HEK293 (cell line): ENCODE measurements around the gene UBXN10.

Source experiments
- CTCF ChIA-PET: fragments of 350-600 bp; formaldehyde crosslinking; extraction: SDS; loops from one replicate; lab custom pipeline; 2021; ENCODE audit warnings: antibody characterized with exemption; lab: Yijun Ruan, JAX
- POLR2A ChIA-PET: fragments of 300-600 bp; formaldehyde crosslinking; extraction: SDS; loops from one replicate; lab custom pipeline; 2020; ENCODE audit warnings: antibody characterized with exemption, inconsistent platforms; lab: Yijun Ruan, JAX
- H3K27ac ChIP-seq: fragments of 200-500 bp; sonication (Bioruptor generic); 2 replicates; pipeline ENCODE4 v1.5.1; 2014; ENCODE audit warnings: low read depth, low read length, control low read depth, inconsistent platforms; ENCODE audit errors: extremely low read depth
- H3K36me3 ChIP-seq, 2 experiments: fragments of 200-500 bp in 1 of 2; sonication (Bioruptor generic) in 1 of 2; 1 replicate in 1 of 2; 2 replicates in 1 of 2; pipeline ENCODE4 v1.5.1; 2014 to 2017; ENCODE audit warnings: inconsistent platforms in 2 of 2, low read length in 2 of 2; ENCODE audit not compliant: control insufficient read depth in 2 of 2, insufficient read depth in 1 of 2
- H3K4me1 ChIP-seq: fragments of 200-500 bp; sonication (Bioruptor generic); 2 replicates; pipeline ENCODE4 v1.5.1; 2014; ENCODE audit warnings: mild to moderate bottlenecking, low read length, inconsistent platforms; ENCODE audit not compliant: control insufficient read depth, insufficient read depth
- H3K4me3 ChIP-seq: 2 replicates; pipeline ENCODE4 v1.5.1; 2011; ENCODE audit warnings: low read depth, mild to moderate bottlenecking, control low read depth, low read length, moderate library complexity
- H3K9me3 ChIP-seq: fragments of 200-500 bp; sonication (Bioruptor generic); 2 replicates; pipeline ENCODE4 v1.5.1; 2014; ENCODE audit warnings: low read depth, low read length, inconsistent platforms; ENCODE audit not compliant: control insufficient read depth, insufficient read depth
- FEZF1 ChIP-seq: fragments of 450-650 bp; formaldehyde crosslinking; IDR thresholded peaks from 2 replicates; pipeline ENCODE4 v1.5.1; 2016; ENCODE audit warnings: missing biosample characterization, missing genetic modification characterization
- IKZF3 ChIP-seq: fragments of 450-650 bp; IDR thresholded peaks from 2 replicates; pipeline ENCODE4 v1.5.0; 2018; ENCODE audit warnings: missing biosample characterization, mild to moderate bottlenecking, missing genetic modification characterization, moderate library complexity
- MZF1 ChIP-seq: fragments of 450-650 bp; formaldehyde crosslinking; IDR thresholded peaks from 2 replicates; pipeline ENCODE4 v1.5.1; 2017; ENCODE audit warnings: missing biosample characterization, missing genetic modification characterization, borderline replicate concordance
- OSR2 ChIP-seq: fragments of 450-650 bp; formaldehyde crosslinking; IDR thresholded peaks from 2 replicates; pipeline ENCODE4 v1.5.1; 2016; ENCODE audit warnings: missing biosample characterization, missing genetic modification characterization
- SP7 ChIP-seq: fragments of 450-650 bp; formaldehyde crosslinking; IDR thresholded peaks from 2 replicates; pipeline ENCODE4 v1.5.1; 2016; ENCODE audit warnings: missing biosample characterization, missing genetic modification characterization
- TRIM28 ChIP-seq: IDR thresholded peaks from 2 replicates; pipeline ENCODE4 v1.6.1; 2011; ENCODE audit warnings: low read length, control low read depth, borderline replicate concordance
- ZFP3 ChIP-seq: fragments of 450-650 bp; formaldehyde crosslinking; IDR thresholded peaks from 2 replicates; pipeline ENCODE4 v1.5.1; 2016; ENCODE audit warnings: low read depth, missing biosample characterization, missing genetic modification characterization
- ZNF121 ChIP-seq: fragments of 450-650 bp; formaldehyde crosslinking; IDR thresholded peaks from 2 replicates; pipeline ENCODE4 v1.5.1; 2016; ENCODE audit warnings: missing biosample characterization, missing genetic modification characterization
- ZNF132 ChIP-seq: fragments of 450-650 bp; formaldehyde crosslinking; IDR thresholded peaks from 2 replicates; pipeline ENCODE4 v1.5.1; 2017; ENCODE audit warnings: missing biosample characterization, missing genetic modification characterization, borderline replicate concordance
- ZNF184 ChIP-seq: fragments of 450-650 bp; IDR thresholded peaks from 2 replicates; pipeline ENCODE4 v1.5.1; 2018; ENCODE audit warnings: missing biosample characterization, mild to moderate bottlenecking, missing genetic modification characterization
- ZNF202 ChIP-seq: fragments of 450-650 bp; formaldehyde crosslinking; IDR thresholded peaks from 2 replicates; pipeline ENCODE4 v1.5.1; 2016; ENCODE audit warnings: missing biosample characterization, missing genetic modification characterization, borderline replicate concordance
- ZNF274 ChIP-seq, 2 experiments: fragments of 200-500 bp in 1 of 2; fragments of 450-650 bp in 1 of 2; sonication (Bioruptor generic) in 1 of 2; formaldehyde crosslinking in 1 of 2; IDR thresholded peaks; 2 replicates each; pipeline versions ENCODE4 v1.5.1 to v1.6.1; 2014 to 2016; ENCODE audit warnings: borderline replicate concordance in 1 of 2, inconsistent platforms in 1 of 2, low read length in 1 of 2, missing biosample characterization in 1 of 2, missing genetic modification characterization in 1 of 2
- ZNF324 ChIP-seq: fragments of 450-650 bp; formaldehyde crosslinking; IDR thresholded peaks from 2 replicates; pipeline ENCODE4 v1.5.1; 2016; ENCODE audit warnings: missing biosample characterization, missing genetic modification characterization
- ZNF449 ChIP-seq: fragments of 450-650 bp; formaldehyde crosslinking; IDR thresholded peaks from 2 replicates; pipeline ENCODE4 v1.5.1; 2017; ENCODE audit warnings: missing biosample characterization, mild to moderate bottlenecking, missing genetic modification characterization, moderate library complexity
- ZNF501 ChIP-seq: fragments of 450-650 bp; formaldehyde crosslinking; IDR thresholded peaks from 2 replicates; pipeline ENCODE4 v1.5.1; 2016; ENCODE audit warnings: missing biosample characterization, missing genetic modification characterization
- ZNF544 ChIP-seq: fragments of 450-650 bp; formaldehyde crosslinking; IDR thresholded peaks from 2 replicates; pipeline ENCODE4 v1.5.0; 2017; ENCODE audit warnings: missing biosample characterization, missing genetic modification characterization
- ZNF555 ChIP-seq: fragments of 450-650 bp; formaldehyde crosslinking; conservative IDR thresholded peaks from 2 replicates; pipeline ENCODE4 v1.5.1; 2017; ENCODE audit warnings: missing biosample characterization, mild to moderate bottlenecking, missing genetic modification characterization, inconsistent platforms
- ZNF596 ChIP-seq: fragments of 450-650 bp; IDR thresholded peaks from 2 replicates; pipeline ENCODE4 v1.5.0; 2018; ENCODE audit warnings: missing biosample characterization, mild to moderate bottlenecking, missing genetic modification characterization, moderate library complexity
- ZNF670 ChIP-seq: fragments of 450-650 bp; formaldehyde crosslinking; IDR thresholded peaks from 2 replicates; pipeline ENCODE4 v1.5.1; 2016; ENCODE audit warnings: missing biosample characterization, missing genetic modification characterization, low read depth
- ZNF704 ChIP-seq: fragments of 450-650 bp; formaldehyde crosslinking; IDR thresholded peaks from 2 replicates; pipeline ENCODE4 v1.5.1; 2016; ENCODE audit warnings: missing biosample characterization, missing genetic modification characterization
- ZNF776 ChIP-seq: fragments of 450-650 bp; formaldehyde crosslinking; IDR thresholded peaks from 2 replicates; pipeline ENCODE4 v1.5.0; 2017; ENCODE audit warnings: missing biosample characterization, missing genetic modification characterization, borderline replicate concordance
- ZNF792 ChIP-seq: fragments of 450-650 bp; formaldehyde crosslinking; IDR thresholded peaks from 2 replicates; pipeline ENCODE4 v1.5.1; 2016; ENCODE audit warnings: missing biosample characterization, missing genetic modification characterization
- ZNF830 ChIP-seq: fragments of 450-650 bp; IDR thresholded peaks from 2 replicates; pipeline ENCODE4 v1.5.0; 2018; ENCODE audit warnings: missing biosample characterization, missing genetic modification characterization, low read depth, mild to moderate bottlenecking, moderate library complexity
- ZSCAN23 ChIP-seq: fragments of 450-650 bp; formaldehyde crosslinking; IDR thresholded peaks from 2 replicates; pipeline ENCODE4 v1.5.1; 2016; ENCODE audit warnings: missing biosample characterization, missing genetic modification characterization
- ZSCAN4 ChIP-seq: fragments of 450-650 bp; formaldehyde crosslinking; IDR thresholded peaks from 2 replicates; pipeline ENCODE4 v1.5.1; 2017; ENCODE audit warnings: missing biosample characterization, missing genetic modification characterization
- TF ChIP-seq, protein P1 (sequence below): fragments of 450-650 bp; formaldehyde crosslinking; IDR thresholded peaks from 2 replicates; pipeline ENCODE4 v1.5.1; 2017; ENCODE audit warnings: missing biosample characterization, missing genetic modification characterization

UBXN10 gene

DNA sequence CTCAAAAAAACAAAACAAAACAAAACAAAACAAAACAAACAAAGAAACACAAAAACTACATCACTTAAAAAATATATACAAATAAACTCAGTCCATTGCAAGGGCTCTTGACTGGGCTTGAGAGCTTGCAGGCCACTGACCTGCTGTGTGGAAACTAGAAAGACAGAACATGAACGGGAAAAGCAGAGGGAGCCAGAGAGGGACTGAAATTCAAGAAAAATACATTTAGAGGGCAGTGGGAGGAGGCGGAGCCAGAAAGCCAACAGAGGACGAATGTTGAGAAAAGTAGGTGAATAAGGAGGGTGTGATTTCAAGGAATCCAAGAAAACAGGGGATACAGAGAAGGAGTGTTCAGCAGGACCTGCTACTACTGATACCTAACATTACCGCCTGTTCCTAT lies 41.8 kb downstream of the UBXN10 start (continued):
- TF ChIP-seq, protein P1, sequence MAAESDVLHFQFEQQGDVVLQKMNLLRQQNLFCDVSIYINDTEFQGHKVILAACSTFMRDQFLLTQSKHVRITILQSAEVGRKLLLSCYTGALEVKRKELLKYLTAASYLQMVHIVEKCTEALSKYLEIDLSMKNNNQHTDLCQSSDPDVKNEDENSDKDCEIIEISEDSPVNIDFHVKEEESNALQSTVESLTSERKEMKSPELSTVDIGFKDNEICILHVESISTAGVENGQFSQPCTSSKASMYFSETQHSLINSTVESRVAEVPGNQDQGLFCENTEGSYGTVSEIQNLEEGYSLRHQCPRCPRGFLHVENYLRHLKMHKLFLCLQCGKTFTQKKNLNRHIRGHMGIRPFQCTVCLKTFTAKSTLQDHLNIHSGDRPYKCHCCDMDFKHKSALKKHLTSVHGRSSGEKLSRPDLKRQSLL, result no peak
- no peak for TF ChIP-seq ZNF121 (tag by site-specific recombination)
- no peak for TF ChIP-seq FEZF1

DNA sequence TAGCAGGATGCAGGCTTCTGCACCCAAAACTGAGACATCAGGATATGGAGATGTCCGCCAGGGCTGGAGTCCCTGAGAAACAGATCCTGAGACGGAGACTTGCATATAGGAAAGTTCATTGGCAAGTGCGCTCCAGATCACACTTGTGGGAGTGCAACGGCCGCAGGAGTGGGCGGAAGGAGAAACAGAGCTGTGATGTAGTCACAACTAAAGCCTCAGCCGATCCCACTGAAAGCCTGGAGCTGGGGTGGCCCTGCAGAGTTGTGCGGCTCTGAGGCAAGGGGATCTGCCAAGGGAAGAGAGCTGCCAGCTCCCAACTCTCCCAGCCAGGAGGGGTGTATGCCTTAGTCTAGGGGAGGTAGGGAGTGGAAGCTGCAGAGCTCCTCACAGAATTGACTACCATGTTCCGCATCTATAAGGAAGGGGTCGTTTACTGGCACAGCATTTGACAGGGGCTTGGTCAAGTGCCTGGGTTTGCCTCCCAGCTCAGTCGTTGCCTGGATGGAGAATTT lies 42.5 kb downstream of the UBXN10 start:
- Histone ChIP-seq H3K4me3 (no peak overlapping the region), H3K27ac (no peak overlapping the region), H3K4me1 (no peaks in the 10 kb centered on the region), H3K36me3 (no peaks in the 10 kb centered on the region), H3K9me3 (no peaks in the 10 kb centered on the region)
- ChIA-PET CTCF (interaction anchor here (0.9 to 1.3 kb wide), 3 partner anchors 12 to 266 kb away, joined by 3 to 5 read pairs (median 4); no protein-coding TSS in a partner anchor), POLR2A (no interaction called here)
- no peak for TF ChIP-seq ZNF501
- TF ChIP-seq IKZF3 (tag by site-specific recombination), result no peak
- TF ChIP-seq ZNF792 (tag by site-specific recombination), result no peak
- no peak for TF ChIP-seq ZNF704
- no peak for TF ChIP-seq OSR2 (tag by site-specific recombination)
- no peak for TF ChIP-seq ZNF324 (tag by site-specific recombination)
- TF ChIP-seq ZNF670 (tag by site-specific recombination), result no peak
- no peak for TF ChIP-seq ZNF596 (tag by site-specific recombination)
- TF ChIP-seq ZNF274 (IDR thresholded peaks at IDR 0.05; ENCODE audit: low read length), result no peak
- TF ChIP-seq ZNF274 (tag by site-specific recombination; IDR thresholded peaks at IDR 0.05; ENCODE audit: borderline replicate concordance), result no peak
- no peak for TF ChIP-seq ZNF184
- TF ChIP-seq ZNF776, result no peak
- no peak for TF ChIP-seq ZNF555 (tag by site-specific recombination)
- no peak for TF ChIP-seq TRIM28
- no peak for TF ChIP-seq ZFP3 (tag by site-specific recombination)
- no peak for TF ChIP-seq SP7 (tag by site-specific recombination)
- no peak for TF ChIP-seq ZNF830 (tag by site-specific recombination)

- no peaks in the 10 kb centered on the region for H3K36me3 ChIP-seq
- TF ChIP-seq ZNF544 (no peak), ZSCAN4 (tag by site-specific recombination) (no peak), MZF1 (tag by site-specific recombination) (no peak), ZSCAN23 (tag by site-specific recombination) (no peak), ZNF202 (tag by site-specific recombination) (no peak), ZNF449 (no peak), ZNF132 (tag by site-specific recombination) (no peak)
- CTCF ChIA-PET, result no interaction called here
- no peak overlapping the region for H3K4me3 ChIP-seq
- no peaks in the 10 kb centered on the region for H3K9me3 ChIP-seq
- no peak overlapping the region for H3K27ac ChIP-seq
- no peaks in the 10 kb centered on the region for H3K4me1 ChIP-seq
- POLR2A ChIA-PET, result no interaction called here
Observed at GRCh38 chr1:20229171-20229570, 43.3 kb downstream of the UBXN10 start.
